Hematopoietic multipotent progenitor cell treated with erythropoietin and hydrocortisone succinate and interleukin-3 and kit ligand, for 6 days (in vitro differentiated cells): ENCODE measurements around the gene PGA5.

Experiments used
- DNase-seq: peaks from one replicate; pipeline ENCODE4 v3.0.0-alpha.2; 2015

PGA5 gene

DNA sequence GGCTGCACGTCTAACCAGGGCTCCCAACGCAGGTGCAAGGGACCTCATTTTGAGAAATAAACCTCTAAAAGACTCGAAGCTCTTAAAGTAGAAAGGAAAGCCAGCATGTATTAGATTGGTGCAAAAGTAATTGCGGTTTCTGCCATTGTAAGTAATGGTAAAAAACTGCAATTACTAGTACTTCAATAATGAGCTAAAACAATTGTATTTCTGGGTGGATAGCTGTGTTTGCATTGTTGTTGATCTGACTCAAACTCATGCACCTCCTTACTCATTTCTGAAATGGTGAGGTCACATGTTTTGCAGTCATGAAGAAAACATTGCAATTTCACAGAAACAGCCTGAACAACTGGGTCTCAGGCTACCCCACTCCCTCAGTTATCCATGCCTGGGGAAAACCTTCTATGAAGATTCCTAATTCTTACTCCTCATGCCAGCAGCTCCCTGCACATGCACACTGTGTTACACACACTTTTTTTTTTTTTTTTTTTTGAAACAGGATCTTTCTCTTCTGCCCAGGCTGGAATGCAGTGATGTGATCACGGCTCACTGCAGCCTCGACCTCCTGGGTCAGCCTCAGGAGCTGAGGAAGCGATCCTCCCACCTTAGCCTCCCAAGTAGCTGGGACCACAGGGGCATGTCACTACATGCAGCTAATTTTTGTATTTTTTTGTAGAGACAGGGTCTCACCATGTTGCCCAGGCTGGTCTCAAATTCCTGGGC is 29.5 kb downstream of the PGA5 start:
- no peak for DNase-seq

DNA sequence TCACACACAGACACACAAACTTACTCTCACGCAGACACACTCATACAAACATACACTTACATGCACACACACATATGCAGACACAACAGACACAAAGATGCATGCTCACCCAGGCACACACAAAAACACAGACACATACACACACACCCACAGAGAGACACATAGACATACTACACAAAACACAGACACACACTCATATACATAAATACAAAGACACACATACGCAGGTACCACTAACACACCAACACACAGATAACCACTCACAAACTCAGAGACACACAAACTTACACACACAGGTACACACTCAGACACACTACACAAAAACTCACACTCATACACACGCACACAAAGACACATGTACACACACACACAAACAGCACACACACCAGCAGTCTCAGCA is 31.8 kb downstream of the PGA5 start:
- DNase-seq: peak; percentile 0

DNA sequence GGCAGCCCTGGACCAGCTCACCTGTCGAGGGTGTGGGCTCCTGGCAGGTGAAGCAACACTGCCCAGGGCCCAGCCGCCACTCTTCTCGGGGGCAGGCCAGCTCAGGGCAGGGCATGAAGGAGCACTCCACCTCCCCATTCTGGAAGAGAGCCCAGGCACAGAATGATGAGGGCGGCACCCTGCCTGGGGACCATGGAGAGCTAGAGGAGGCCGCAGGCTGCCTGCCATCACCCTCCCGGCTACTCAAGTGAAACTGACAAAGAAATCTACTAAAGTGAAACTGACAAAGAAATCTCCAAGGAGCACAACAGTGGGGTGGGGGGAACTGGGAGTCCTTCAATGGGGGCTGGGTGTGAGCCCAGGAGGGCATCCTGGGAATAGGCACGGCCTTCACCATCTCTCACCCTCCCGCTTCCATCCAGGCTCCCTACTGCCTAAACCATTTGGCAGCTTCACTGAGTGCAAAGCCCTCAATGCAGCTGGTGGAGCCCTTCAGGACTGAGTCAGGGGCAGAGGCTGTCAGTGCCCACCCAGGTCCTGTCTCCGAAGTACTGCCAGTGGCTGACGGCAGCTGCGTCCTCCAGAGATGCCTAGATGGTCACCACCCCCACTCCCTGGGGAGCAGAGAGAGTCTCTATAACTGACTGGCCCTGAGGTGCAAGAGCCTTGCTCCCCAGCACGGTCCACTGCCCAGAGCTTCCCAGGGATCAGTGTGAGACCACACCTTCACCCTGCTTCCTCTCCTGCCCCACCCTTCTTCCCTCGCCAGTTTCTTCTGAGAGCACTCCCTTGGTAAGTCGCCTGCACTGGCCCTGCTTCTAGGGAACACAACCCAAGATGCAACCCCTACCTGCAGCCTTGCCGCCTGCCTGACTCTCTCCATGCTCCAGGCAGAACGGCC is 32.5 kb downstream of the PGA5 start:
- peak; percentile 5 for DNase-seq

DNA sequence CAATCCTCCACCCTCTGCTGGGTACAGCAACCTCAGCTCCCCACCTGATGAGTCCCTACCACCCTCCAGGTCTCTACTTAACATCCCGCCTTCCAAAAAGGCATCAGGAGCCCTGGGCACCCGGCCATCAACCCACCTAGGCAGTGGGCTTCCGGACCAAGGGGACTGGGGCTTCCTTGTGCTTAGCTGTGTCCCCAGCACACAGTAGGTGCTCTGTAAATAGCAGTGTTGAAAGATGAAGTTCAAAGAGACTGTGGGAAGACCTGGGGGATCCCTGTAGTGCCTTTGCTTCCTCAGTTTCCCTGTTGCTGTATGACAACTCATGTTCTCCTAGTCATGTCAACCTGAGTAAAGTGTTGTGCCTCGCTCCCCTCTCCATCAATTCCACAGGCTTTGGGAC is 33.1 kb downstream of the PGA5 start:
- no peak for DNase-seq

DNA sequence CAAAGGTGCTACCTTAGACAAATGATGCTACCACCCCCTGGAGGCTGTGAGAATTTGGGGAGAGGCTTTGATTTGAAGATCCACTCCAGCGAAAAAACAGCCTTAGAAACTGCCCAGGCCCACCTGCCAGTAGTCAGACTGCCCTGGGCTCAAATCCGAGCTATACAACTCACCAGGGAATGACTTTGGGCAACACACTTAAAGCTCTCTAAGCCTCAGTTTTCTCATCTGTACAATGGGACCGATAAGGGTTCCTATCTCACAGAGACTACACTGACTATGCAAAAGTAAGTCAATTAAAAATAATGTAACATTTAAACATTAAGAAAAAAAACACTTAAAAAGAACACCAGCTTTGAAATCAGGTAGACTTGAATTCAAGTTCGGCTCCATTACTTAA is 34.2 kb downstream of the PGA5 start:
- DNase-seq: no peak

DNA sequence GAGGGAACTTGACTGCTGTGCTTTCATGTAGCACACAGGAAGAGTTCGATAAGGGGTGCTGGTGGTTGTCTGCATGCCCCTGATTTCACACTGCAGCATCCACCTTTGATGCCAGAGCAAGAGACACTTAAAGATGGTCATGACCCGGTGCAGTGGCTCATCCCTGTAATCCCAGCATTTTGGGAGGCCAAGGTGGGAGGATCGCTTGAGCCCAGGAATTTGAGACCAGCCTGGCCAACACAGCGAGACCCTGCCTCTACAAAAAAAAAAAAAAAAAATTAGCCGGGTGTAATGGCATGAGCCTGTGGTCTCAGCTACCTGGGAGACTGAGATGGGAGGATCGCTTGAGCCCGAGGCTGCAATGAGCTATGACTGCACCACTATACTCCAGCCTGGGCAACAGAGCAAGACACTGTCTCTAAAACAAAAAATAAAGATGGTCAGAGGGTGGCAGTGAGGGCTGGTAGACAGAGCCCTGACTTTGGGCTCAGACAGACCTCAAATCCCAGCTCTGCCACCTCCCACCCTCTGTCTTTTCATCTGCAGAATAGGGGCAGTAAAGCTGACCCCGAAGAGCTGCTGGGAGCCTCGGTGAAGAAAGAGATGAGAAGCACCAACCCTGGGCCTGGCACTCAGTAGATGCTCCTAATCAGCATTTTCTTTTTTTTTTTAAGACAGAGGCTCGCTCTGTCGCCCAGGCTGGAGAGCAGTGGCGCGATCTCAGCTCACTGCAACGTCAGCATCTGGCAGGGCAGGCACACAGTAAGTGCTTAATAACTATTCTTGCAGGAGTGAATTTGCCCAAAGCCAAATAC is 36.4 kb downstream of the PGA5 start:
- no peak for DNase-seq

DNA sequence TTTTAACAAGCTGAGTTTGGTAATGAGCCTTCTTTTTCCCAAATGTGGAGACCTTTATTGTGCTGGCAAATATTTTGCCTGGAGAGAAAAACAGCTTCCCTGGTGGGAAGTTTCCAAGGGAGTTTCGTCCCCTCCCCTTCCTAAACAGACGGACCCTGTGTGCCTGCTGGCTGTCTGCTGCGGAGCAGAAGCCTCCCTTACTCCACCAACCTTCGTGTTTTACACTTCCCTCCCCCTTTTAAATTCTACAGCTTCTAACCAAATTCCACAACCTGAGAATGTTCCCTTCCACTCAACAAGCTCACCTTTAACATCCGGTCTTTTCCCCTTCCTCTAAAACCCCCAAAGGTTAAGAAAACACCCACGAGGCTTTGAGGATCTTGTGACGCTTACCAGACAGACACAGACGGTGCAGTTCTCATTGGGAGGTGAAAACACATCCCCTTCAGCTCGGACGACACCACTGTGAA is 37.1 kb downstream of the PGA5 start:
- DNase-seq: no peak

DNA sequence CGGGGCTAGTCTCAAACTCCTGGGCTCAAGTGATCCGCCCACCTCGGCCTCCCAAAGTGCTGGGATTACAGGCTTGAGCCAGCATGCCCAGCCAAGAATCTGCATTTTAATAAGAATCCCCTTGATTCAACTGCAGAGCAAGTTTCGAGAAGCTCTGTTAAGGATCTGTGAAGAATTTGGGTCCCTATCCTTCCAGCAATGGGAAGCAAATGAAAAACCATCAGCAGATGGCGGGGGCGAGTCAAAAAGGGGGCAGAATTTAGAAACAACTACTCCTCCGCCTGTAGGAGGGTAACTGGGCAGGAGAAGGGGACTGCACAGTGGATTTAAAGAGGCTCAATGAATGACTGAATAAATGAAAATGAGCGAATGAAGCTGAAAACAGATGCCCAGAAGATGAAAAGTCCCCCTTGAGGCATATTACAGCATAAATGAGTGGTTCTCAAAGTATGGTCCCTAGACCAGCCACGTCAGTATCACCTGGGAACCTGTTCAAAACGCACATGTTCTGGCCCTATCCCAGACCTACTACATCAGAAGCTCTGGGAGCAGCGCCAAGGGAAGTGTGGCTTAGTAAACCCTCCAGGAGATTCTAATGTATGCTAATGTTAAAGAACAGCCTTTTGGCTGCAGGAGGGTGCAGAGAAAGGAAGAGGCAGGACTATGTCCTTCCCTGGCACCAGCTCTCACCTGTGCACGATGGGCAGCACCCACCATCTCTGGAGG is 39.1 kb downstream of the PGA5 start:
- no peak for DNase-seq

DNA sequence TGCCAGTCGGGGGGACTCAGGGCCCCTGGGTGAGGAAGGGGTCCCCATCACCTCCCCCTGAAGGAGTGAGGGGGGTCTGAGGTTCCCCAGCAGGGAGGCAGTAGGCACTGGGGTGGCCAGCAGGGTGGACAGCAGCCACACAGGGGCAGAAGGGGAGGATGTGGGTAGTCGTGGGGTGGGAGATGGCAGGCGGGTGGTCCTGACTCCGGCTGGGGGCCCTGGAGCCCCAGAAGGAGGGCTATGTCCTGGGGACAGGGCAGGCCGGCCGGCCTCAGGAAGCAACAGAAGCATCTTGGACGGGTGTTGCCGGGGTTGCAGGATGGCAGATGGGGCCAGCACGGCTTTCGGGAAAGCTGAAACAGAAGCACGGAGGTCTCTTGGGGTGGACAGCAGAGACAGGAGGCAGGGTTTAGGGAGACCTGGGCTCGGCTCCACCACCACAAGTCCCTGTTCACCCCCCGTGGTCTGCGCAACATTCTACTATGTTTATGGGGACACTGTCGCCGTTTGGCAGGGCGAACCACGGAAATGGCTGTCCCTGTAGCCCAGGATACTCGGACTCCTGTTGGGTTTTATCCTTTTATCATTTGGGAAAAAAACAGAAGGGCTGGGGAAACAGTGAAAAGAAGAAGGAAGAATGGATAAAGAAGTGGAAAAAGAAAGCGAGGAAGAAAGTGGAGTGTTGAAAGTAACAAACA is 40.1 kb downstream of the PGA5 start:
- DNase-seq: no peak

DNA sequence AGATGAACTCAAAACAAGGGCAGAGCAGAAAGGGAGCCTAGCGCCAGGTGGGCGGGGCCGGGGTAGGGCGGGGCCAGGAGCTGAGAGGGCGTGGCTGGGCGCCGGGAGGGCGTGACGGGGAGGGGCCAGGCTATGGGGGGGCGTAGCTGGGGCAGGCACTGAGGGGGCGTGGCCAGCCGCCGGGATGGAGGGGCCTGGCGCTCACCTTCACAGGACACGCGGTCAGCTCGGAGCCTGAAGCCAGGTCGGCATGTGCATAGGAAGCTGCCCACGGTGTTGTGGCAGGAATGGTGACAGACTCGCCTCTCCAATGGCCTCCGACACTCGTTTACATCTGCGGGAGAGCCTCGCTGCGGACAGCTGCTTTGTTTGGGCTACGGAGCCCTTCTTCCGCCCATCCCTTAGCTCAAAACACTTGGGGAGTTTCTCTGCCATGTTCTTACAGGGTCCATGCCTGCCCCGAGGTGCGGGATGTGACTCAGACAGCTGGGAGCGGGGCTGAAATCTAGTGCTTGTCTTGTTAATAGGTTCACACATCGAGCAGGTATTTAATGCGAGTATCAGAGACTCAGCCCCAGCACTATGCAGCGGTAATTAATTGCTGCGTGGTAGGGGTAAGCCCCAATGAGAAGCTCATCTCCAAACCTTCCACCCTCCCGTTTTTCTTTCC is 40.7 kb downstream of the PGA5 start:
- DNase-seq: peak; percentile 82

DNA sequence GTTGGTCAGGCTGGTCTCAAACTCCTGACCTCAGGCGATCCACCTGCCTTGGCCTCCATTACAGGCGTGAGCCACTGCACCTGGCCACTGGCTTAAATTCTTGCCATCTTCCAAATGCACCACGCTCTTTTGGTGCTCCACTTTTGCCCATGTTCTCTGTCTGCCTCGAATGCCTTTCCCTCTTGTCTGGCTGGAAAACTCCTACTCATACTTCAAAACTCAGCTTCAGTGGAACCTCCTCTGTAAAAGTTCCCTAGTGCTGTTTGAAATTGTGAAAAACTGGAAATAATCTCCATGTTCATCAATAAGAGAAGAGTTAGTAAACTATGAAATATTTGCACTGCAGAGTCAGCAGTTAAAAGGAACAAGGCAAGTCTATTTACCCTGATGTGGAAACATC is 42.6 kb downstream of the PGA5 start:
- DNase-seq: no peak

DNA sequence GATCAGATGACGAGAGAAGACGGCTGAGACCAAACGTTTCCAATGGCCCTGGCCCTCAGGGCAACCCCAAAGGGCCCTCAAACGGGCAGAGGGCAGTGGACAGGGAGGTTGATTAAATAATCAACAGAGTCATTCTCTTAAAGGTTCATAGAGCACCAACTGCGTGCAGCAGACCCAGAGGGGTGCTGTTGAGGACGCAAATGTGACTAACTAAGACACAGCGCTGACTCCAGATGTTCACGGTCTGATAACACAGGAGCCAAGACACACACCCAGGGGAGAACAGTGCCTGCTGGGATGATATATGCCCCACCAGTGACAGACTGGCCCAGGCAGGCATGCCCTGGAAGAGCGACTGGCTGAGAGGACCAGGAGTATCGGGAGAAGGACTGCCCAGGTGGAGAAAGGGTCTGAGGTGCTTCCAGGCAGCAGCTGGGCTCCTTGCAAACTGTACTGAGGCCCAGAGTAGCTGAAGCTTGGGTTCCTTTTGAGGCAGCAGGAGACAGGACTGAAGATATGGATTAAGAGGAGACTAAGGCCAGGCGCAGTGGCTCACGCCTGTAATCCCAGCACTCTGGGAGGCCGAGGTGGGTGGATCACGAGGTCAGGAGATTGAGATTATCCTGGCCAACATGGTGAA is 46.5 kb downstream of the PGA5 start:
- DNase-seq: peak; percentile 98

DNA sequence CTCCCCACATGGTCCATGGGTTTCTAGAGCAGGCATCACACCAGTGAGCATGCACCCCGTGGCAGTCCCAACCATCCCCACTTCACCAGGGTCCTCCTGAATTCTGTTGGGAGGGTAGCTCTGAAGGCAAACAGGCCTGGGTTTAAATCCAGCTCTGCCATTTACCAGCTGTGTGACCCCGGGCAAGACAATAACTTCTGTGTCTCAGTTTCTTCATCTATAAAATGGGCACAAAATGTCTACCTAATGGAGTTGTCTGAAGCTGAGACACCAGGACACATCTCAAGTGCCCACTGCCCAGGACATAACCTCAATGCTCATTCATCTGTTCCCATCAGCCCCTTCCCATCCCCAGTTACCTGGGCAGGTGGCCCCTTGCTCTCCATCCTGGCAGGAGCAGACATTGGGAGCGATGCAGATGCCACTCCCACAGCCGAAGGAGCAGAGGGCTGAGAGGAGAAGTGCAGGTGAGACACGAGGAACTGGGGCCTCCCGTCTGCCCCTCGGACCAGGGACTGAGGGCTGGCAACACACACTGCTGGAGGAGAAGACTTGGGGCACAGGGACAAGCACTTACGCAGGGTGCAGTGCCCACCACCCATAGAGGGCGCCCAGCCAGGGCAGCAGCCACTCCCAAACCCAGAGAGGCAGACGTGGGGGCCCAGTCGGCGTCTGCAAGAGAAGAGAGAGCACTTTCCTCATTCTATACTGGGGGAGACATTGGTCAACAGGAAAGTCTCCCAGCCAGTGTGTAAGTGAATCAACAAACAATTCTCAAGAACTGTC is 50.1 kb downstream of the PGA5 start:
- peak; percentile 54 for DNase-seq

DNA sequence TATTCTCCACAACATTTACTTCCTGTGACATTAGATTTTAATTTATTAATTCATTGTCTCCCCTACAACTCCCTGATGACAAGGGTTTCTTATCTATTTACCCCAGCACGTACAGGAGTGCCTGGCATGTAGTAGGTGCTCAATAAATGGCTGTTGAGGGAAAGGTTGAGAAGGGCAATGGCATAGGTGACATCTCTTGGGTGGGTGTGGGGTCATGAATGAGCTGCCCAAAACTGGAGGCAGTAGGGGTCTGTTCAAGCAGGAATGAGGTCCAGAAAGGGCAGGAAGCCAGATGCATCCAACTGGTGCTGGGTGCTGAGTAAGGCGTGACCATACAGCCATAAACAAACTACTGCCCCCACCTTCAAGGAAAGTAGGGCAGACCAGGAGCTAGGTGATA is 51.4 kb downstream of the PGA5 start:
- peak; percentile 67 for DNase-seq

DNA sequence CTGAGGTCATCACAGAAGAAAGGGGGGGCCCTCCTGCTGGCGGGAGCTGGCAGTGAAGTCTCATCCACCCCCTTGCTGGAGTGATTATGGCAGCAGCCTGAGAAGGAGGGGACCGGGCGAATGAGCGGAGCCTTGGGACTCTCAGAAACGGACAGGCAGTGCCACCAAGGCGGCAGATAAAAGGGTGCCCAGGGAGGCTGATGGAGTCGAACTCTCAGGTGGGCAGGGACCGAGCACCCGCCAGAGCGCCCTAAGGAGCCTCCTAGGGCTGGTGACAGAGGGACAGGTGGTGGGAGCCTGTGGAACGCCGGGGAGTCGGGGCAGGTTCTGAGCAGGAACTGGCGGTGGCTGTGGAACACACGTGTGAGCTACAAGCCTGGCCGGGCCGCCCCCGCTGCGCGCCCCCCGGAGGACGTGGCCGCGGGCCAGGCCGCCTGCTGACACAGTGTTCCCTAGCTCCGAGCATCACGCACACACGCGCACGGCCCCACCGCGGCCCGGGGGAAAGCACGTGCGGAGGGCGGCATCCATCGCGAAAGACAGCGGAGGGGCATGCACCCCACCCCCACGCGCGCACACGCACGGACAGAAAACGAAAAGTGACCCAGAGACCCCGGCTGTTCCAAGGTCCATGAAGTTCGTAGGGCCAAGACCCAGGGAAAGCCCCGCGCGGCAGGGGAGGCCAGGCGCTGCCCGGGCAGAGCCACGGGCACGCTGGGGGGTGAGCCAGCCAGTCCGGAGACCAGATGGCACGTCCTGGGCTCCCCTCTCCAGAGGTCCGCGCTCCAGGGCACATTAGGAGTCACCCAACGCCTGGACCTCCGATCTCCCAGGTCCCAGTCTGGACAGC is 53.1 kb downstream of the PGA5 start:
- DNase-seq: peak; percentile 84

DNA sequence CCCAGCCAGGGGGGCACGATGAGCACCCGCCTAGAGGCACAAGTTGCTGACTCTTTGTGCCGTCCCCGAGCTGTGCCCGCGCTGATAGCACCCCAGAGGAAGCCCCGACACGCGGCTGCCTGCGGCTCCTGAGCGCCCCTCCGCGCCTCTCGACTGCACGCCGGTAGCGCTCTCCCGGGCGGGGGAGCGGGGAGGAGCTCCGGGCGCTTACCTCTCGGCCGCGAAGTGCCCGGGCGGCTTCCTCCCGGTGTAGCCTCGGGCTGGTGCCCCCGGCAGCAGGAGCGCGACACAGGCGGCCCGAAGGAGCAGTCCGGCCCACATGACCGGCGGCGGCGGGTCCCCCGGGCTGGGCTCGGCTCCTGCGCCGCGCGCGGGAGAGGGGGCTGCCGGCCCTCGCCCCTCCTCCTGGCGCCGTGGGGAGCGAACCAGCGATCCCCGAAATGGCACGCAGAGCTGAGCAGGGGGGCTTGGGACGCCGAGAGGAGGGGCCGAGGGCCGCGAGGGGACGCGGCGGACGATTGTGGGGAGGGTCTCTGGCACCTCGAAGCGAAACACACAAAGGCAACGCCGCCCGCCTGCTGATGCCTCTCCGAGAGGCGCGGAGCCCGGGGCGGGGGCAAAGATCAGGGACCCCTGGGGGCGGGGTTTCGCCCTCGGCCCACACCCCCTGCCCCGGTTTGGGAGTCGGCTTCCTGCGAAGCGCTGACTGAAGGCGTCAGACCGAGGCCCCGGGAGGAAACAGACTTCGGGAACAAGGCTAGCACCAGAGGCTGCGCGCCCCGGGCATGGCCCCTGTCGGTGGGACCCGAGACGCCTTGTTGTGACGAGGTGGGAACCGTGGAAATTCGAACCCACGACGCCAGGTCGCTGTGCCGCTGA is 54.0 kb downstream of the PGA5 start, which contains the start of gene VWCE:
VWCE (minus strand) TSS at position 600 of the 879 bp plus-strand sequence; CDS start at position 321, 279 bp downstream.
- peak; percentile 90 for DNase-seq

DNA sequence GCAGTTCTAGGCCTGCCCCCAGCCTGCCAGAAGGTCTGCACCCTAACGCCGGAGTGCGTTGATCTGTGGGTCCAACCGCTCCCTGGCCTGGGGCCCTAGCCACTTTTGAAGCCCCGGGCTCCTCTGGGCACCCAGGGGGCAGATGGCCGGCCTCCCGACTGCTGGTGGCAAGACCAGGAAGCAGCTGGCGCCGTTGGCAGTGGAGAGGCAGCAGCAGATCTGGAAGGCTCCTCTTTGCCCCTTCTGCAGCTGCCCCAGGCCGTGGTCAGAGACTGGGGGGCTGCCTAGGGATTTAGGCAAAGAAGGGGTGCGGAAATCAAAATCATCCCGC is 54.6 kb downstream of the PGA5 start:
- DNase-seq: no peak

DNA sequence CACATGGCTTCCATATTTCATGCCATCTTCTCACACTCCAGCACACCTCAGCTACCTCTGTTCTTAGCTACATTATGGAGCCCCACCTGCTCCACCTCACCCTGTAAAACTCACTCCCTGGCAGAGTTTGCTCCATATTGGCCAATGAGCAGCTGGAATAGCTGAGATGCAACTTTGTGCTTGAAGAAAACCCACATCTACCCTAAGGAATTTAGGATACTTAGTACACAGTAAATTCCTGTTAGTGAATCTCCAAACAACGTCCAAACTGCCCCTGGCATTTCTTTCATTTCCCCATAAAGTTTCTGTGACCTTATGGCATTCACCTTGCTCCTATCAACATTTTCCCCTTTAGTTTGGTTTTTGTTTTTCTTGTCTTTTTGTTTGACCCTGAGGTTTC is 56.4 kb downstream of the PGA5 start:
- DNase-seq: no peak
